GM18499 (cell line): ENCODE results near the gene CLGN.
"Not testable (repeated sequence)": the region's sequence is repeated elsewhere in the genome, so short reads cannot be mapped to it uniquely, and the experiment has no call there.

Experiments used
- ATAC-seq: cut with Tn5 transposase; IDR thresholded peaks from one replicate; pipeline ENCODE4 v1.9.1; 2021; ENCODE audit warnings: moderate number of reproducible peaks; ENCODE audit not compliant: insufficient read depth, unreplicated experiment

CLGN gene, protein sequence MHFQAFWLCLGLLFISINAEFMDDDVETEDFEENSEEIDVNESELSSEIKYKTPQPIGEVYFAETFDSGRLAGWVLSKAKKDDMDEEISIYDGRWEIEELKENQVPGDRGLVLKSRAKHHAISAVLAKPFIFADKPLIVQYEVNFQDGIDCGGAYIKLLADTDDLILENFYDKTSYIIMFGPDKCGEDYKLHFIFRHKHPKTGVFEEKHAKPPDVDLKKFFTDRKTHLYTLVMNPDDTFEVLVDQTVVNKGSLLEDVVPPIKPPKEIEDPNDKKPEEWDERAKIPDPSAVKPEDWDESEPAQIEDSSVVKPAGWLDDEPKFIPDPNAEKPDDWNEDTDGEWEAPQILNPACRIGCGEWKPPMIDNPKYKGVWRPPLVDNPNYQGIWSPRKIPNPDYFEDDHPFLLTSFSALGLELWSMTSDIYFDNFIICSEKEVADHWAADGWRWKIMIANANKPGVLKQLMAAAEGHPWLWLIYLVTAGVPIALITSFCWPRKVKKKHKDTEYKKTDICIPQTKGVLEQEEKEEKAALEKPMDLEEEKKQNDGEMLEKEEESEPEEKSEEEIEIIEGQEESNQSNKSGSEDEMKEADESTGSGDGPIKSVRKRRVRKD

DNA sequence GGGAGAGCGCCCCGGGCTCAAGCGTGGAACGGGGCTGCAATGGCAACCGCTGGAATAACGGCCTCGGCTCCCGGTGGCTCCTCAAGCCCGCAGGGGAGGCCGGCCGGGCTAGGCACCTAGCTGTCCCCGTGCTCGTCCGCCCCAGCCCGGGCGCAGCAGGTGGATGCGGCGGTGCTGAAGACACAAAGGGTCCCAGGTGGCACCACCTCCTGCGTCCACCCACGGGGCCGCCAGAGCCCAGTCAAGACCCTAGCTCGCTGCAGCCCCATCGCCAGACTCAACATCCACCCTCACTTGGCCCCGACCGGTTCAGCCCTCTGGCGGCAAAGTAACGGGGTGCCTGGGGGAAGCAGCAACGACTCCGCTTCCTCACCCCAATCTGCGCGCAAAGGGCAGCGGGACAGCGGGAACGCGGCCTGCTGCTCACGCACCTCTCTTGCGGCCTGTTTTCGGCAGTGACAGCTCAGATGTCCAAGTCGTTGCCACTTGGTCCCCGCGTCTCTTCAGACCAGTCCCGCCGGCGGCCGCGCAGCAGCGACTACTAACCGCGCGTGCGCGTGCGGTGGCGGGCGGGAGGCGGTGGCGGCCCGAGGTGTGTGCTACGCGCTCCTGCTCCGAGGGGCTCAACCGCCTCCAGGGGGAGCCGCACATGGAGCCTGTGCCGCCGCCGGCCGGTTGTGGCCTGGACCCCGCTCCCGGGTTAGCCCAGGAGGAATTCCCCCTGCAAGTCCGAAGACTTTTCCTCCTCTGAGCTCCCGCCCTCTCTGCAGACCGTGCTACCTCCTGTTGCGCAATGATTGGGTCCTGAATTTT, at the start of gene CLGN:
Gene CLGN, minus strand, starts transcription at position 543 of the 813 bp plus-strand sequence. CDS start 14,570 bp downstream, outside the sequence.
- ATAC-seq, result no peak

DNA sequence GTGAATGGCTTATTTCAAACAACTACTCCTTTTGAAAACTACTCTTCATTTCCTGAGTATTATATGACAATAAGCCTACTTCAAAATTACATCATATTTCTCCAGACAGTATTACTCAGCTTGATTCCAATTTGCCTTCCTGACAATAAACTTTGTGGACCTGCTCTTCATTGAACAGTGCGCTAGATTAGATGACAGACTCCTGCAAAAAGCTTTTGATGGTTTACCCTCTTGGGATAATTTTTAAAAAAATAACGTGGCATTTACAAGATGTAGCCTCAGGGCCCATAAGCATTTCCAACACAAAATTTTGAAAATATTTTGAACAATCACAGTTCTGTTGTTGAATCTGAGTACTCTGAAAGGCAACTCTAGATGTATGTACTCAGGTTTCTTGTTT, 44.7 kb upstream of the CLGN start:
- no peak for ATAC-seq

DNA sequence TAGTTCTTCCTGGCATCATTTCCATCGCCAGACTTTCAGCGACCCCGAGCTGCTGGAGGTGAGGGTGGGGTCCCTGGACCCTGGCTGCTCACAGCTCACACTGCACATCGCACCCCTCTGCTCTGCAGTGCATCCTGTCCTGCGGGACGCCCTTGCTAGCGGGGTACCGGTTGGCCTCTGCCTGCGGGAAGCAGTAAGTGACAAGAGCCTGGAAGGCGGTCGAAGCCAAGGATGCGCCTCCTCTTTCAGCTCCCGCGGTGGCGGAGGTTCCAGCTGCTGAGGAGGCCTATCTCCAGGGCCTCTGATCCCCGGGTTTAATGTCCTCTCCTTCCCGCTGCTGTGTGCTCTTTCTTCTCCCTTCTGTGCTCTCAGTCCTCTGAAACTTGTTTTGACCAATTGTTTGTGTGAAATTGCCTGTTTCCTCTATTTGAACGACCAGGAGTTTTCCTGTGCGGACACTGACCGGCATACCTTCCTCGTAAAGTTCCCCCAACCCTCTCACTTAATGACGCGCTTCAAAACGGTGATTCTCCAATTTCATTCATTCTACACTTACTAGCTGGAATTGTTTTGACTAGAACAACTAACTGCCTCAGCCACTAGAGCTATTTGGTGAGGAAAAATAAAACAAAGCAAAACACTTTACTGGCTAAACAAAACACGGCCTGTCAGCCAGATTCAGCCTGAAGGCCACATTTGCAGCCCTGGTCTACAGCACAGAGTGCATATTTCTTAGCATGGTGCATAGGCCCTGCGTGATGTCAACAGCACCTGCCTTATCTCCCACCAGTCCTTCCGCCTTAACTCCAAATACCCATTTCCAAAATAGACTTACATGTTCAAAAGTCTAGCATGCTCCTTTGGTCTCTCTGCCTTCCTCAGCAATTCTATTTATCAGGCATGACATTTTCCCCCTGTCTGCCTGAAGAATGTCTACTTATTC, 42.6 kb upstream of the CLGN start:
- ATAC-seq, result no peak

DNA sequence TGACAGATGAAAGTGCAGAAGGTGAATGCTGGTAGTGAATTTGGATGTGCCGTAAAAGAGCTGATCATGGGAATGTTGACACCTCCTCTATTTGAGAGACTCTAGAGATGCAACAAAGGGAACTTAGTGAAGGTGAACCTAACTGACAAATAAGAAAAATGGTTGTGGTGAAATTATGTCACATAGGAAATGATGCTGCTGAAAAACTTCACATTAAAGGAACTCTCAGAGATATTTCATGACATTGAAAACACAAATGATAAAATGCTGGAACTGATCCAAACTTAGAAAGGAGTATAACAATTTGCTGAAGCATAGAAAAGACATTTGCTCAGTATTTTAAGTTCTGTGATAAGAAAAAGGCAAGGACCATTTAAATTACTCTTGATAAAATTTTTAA, 38.7 kb upstream of the CLGN start:
- ATAC-seq, result no peak

DNA sequence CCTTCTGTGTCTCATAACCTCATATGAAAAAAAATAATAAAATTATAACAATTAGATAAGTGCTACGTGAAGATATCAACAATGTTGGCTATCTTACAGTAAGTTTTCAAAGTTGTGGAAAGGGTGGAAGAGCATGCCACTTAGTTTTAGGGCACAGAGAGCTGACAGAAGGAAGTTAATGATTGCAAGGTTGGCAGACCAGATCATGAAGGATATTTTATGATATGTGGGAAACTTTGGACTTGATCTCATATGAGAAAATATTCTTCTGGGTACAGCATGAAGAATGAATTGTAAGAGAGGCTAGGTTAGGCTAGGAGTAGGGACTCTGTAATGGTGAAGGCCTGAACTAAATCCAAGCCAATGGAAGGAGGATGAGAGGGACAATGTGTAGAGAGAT, 36.2 kb upstream of the CLGN start:
- ATAC-seq, result no peak

DNA sequence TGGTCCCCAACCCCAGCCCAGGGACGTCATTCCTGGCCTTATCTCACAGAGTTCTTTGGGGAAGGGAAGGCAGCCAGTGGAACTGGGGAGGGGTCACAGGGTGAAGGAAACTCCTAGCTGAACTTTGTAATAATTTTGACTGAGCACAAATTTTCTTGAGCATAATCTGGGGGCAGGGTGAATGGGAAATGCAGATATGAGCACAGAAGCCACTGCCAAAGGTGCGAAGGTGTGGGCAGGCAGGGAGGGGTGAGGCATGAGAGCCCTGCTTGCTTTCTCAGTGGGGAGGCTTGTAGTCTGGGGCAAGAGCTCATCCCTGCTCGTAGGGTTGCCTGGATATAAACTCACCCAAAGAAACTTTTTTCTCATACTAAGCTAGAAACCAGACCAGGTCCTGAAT, 35.7 kb upstream of the CLGN start:
- ATAC-seq, result no peak

DNA sequence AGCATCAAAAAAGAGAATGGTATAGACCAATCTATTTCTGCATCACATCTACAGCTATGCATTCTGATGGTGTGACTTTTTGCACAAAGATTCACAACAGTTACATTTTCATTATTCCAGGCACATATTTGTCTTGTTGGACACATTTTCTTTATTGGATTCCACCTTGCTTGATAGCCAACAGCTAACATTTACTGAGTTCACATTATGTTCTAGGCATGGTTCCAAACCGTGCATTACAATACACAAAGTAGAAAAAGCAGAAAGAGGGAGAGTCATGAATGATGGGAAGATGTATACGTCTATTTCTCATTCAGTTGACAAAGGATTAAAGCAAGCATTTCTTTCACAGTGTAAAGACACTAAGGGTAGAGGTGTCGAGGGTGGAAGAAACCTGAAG, 22.9 kb upstream of the CLGN start:
- ATAC-seq, result no peak

DNA sequence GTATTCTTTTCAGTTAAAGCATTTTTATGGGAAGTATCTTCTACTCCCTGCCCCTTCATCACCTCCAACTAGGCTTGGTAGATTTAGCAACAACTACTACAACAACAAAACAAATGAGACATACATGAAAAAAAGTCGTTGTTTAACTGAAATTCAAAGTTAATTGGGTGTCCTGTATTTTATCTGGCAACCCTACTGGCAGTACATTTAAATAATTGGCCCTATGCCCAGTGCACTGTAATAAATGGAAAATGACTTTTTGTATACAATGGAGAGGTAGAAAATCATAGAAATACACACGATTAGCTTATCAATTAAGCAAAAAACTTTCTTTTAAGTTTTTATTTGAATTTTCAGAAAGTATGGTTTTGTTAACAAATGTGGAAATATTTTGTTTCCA, 21.4 kb upstream of the CLGN start:
- ATAC-seq, result no peak

DNA sequence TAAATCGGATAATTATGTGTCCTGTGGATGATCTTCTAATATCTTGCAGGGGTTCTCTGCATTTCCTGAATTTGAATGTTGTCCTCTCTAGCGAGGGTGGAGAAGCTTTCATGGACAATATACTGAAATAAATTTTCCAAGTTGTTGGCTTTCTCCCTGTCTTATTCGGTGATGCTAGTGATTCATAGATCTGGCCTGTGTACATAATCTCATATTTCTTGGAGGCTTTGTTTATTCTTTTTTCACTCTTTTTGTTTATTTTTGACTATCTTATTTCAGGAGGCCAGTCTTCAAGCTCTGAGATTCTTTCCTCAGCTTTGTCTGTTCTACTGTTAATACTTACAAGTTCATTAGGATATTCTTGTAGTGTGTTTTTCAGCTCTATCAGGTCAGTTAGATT, 20.7 kb upstream of the CLGN start:
- no peak for ATAC-seq

DNA sequence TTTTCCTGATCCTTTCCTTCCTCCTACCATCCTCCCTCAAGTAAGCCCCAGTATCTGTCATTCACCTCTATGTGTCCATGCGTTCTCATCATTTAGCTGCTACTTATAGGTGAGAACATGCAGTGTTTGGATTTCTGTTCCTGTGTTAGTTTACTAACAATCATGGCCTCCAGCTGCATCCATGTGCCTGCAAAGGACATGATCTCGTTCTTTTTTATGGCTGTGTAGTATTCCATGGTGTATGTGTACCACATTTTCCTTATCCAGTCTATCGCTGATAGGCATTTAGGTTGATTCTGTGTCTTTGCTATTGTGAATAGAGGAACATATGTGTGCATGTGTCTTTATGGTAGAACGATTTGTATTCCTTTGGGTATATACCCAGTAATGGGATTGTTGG, 16.9 kb upstream of the CLGN start:
- not testable (repeated sequence) for ATAC-seq

DNA sequence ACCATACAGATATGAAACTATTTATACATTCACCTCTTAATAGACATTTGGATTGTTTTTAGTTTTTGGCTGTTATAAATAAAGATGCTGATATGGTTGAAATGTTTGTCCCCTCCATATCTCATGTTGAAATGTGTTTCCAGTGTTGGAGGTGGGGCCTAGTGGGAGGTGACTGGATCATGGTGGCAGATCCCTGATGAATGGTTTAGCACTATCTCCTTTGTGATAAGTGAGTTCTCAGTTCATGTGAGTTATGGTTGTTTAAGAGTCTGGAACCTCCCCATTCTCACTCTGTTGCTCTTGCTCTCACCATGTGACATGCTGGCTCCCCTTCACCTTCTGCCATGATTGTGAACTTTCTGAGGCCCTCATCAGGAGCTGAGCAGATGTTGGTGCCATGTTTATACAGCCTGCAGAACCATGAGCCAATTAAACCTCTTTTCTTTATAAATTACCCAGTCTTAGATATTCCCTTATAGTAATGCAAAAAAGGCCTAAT, 12.2 kb upstream of the CLGN start:
- no peak for ATAC-seq

DNA sequence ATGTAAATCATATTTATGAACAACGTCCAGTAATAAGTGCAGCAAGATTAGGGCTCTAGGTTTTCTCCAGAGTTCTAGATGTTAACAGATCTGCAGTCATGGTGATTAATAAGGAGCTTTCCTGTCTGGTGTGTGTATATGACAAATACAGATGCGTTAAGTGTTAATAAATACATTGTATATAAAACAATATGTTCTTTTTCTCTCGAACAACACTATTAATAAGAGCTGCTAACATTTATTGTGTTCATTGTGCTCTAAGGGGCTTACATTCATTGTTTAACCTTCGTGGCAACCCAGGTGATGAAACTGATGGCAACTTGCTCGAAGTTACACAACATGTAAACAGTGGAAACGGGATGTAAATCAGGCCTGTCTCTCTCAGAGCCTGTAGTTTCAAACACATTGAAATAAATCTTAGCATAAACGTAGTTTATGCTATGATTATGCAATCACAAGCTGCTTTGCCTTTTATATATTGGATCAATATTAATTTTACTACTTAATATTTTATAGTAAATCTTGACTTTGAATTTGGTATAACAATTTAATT, 547 bp upstream of the CLGN start:
- no peak for ATAC-seq

DNA sequence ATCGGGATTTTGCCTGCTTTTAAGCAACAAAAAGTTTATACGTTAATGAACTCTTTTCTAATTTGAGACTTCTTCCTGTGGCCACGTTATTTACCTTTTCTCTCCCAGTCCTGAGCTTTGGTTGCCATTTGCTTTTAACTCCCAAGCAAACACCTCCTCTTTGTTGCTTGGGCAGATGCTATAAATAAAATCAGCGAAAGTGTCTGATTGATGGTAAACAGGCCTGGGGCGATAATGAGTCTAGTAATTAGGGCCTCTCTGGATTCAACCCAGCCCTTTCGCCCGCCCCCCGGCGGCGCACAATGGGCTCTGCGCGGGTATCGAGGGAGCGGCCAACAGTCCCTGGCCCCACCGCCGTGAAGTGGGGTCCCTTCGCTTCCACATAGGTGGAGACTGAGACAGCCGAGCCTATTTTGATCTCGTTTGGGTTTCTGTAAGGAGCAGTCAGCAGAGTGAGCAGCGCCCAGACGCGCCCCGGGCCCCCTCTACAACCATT, 790 bp downstream of the CLGN start:
- ATAC-seq, result no peak

DNA sequence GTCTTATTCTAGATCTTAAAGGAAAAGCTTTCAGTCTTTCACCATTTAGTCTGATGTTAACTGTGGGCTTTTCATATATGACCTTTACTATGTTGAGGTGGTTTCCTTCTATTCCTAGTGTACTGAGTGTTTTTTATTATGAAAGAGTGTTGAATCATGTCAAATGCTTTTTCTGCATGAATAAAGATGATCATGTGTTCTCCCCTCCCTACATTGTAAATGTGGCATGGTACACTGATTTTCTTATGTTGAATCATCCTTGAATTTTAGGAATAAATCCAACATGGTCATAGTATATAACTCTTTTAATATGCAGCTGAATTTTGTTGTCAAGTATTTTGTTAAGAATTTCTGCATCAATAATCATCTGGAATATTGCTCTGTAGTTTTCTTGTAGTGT, 4.3 kb downstream of the CLGN start:
- ATAC-seq, result no peak

DNA sequence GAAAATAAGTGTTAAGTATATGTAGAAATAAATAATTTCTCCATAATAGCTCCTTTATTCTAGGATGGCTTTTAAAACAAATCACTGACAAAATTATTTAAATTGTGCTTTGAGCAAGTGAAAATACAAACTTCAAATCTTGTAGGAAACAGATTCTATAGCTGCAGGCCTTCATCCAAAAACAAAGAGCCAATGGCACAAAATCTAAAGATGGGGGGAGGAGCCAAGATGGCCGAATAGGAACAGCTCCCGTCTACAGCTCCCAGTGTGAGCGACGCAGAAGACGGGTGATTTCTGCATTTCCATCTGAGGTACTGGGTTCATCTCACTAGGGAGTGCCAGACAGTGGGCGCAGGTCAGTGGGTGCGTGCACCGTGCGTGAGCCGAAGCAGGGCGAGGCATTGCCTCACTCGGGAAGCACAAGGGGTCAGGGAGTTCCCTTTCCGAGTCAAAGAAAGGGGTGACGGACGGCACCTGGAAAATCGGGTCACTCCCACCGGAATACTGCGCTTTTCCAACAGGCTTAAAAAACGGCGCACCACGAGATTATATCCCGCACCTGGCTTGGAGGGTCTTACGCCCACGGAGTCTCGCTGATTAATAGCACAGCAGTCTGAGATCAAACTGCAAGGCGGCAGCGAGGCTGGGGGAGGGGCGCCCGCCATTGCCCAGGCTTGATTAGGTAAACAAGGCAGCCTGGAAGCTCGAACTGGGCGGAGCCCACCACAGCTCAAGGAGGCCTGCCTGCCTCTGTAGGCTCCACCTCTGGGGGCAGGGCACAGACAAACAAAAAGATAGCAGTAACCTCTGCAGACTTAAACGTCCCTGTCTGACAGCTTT, 14.1 kb downstream of the CLGN start:
- ATAC-seq, result not testable (repeated sequence)

DNA sequence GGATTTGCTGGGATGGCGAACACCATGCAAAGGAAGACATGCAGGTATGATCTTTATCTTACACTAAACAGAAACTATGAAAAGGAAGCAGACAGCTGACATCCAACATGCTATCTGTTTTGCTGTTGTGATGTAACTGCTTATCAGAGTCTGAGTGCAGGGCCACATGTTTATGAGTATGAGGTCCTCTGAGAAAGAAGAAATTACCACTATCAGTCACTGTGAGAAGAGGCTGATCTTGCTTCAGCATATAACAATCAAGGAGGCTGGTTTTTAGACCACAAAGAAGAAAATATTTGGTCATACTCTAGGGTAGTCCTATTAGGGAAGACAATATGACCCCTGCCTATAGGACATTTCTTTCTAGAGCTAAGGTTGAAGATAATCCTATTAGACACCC, 18.5 kb downstream of the CLGN start:
- ATAC-seq, result no peak

DNA sequence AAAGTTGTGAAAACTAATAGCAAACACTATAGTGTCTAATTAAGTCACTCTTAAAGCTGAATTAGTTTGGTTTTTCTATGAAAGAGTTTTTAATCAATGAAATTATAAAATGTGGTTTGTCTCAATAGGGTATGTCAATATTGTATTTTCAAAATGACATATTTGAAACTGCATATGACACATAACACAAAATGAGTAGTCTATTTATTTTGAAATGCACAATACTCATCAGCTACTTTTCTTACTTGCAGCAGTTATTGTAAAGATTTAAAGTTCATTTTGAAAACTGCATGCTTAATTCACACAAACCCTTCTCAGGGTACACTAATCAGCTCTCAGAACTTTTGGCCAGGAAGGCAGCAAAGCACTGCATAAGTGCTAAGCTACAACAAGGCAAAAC, 21.2 kb downstream of the CLGN start:
- ATAC-seq, result no peak

DNA sequence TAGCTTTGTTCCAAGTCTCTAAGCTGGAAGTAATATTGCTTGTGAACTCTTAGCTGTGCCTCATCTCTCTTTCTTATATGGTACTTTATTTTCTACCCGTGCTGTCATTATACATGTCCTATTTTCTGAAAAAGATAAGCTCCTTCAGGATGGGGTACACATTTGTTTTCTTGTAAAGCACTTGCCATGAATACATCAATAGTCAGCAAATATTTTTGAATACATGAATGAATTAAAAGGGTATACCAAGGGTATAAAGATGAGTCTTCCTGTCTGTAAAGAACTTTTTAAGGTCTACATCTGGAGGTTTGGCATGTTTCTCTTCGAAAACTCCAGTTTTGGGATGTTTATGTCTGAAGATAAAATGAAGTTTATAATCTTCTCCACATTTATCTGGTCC, 27.3 kb downstream of the CLGN start:
- no peak for ATAC-seq

DNA sequence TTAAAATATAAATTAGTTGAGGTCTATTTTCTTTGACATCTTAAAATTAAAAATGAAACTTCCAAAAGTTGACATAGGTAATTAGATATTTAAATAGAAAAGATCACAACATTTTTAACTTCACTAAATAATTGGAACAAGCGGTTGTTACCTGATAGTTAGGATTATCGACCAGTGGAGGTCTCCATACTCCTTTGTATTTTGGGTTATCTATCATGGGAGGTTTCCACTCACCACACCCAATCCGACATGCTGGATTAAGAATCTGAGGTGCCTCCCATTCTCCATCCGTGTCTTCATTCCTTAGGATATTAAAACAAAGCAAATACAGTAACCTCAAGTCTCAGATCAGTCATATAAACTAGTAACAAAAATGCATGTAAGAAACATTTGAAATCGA, 31.8 kb downstream of the CLGN start:
- no peak for ATAC-seq
